Mucosa of stomach (tissue), 1 donor: ENCODE measurements around the gene ZFP91.

ENCODE experiments used
- H3K27me3 ChIP-seq: one replicate; pipeline ENCODE4 v1.7.0; 2013; ENCODE audit warnings: mild to moderate bottlenecking, low read length; ENCODE audit not compliant: control insufficient read depth, insufficient read depth
- H3K36me3 ChIP-seq: one replicate; pipeline ENCODE4 v1.7.0; 2013; ENCODE audit warnings: low read length; ENCODE audit not compliant: control insufficient read depth, insufficient read depth
- H3K4me1 ChIP-seq: one replicate; pipeline ENCODE4 v1.7.0; 2013; ENCODE audit warnings: mild to moderate bottlenecking, low read length; ENCODE audit not compliant: control insufficient read depth, insufficient read depth
- H3K4me3 ChIP-seq: one replicate; pipeline ENCODE4 v1.7.0; 2013; ENCODE audit warnings: low read length
- H3K9ac ChIP-seq: one replicate; pipeline ENCODE4 v1.7.0; 2013; ENCODE audit warnings: mild to moderate bottlenecking, low read length, moderate library complexity
- H3K9me3 ChIP-seq: one replicate; pipeline ENCODE4 v1.7.0; 2013; ENCODE audit warnings: mild to moderate bottlenecking, low read length, moderate library complexity; ENCODE audit not compliant: control insufficient read depth
- donor health status: Pancreatic carcinoma.

Gene ZFP91

DNA sequence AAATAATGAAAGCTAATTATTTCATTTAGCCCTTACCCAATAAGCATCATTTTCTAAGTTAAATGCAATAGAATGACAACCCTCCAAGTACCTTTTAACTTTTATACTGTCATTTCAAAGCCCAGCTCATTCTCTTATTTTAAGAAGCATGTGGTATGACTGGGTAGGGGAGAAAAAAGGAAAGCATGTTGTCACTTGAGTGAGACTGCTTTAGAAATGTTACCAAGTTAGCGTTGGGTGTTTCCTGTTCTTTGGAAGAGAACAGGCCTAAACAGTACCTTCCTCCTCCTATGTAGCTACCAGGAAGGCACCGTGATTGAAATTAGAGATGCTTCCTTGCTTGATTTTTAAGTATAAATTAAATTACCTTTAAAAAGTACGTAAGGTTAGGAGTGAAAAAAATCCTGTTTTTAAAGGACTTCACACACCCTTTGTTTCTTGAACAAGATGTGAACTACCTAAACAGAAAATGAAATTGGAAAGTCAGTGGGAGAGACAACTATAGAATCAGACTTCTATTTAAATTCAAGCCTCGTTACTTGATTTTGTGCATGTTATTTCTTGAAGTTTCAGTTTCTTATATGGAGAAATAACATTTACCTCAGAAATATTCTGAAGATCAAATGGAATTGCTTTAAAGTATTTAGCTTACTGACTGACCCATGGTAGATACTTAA, 42.9 kb downstream of the ZFP91 start:
- Histone ChIP-seq H3K27me3 (no peaks in the 10 kb centered on the region), H3K9ac (no peak overlapping the region), H3K36me3 (peaks cover 11% of the 10 kb centered on the region), H3K9me3 (no peaks in the 10 kb centered on the region), H3K4me1 (no peaks in the 10 kb centered on the region), H3K4me3 (no peak overlapping the region)

DNA sequence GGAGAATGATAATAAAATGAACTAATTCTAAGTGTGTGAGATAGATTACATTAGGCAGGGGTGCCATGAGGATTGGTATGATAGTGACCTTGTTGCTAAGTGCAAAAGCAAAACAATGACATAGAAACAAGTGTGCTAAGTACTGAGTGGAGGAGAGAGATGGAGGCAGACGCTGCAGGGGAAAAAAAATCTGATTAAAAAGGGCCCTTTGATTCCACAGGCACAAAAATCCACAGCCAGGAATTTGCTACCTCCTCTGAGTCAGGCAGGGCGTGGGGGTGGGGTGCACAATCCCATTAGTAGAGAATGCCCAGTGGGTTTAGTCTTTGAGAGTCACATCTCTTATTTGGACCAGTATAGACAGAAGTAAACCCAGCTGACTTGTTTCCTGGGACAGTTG, 43.5 kb downstream of the ZFP91 start, which contains the start of gene CNTF:
TSS of gene CNTF (plus strand) at position 322 of the 400 bp plus-strand sequence. CDS start 88 bp downstream, outside the sequence.
- Histone ChIP-seq H3K9ac (no peak within 1 kb of the TSS), H3K27me3 (no peaks in the 10 kb centered on the region), H3K36me3 (peaks cover 7% of the 10 kb centered on the region), H3K9me3 (no peaks in the 10 kb centered on the region), H3K4me3 (no peak within 1 kb of the TSS), H3K4me1 (no peaks in the 10 kb centered on the region)

DNA sequence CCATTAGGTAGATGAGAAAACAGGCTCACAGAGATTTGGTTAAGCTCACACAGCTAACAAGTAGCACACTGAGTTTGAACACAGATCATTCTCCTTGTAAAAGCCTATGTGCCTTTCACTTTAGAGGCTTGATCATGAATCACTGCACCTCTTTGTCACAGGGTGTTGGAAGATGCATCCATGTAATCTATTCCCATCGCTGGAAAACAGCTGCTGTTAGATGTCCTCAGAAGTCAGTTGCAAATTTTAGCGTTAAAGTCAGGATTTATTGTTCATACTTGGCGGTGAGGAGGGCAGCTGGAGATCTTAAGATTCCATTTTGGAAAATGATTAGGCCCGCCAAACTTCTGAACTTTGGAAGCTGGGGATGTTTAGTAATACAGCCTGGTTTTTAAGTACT, 46.2 kb downstream of the ZFP91 start:
- no peaks in the 10 kb centered on the region for H3K9me3 ChIP-seq
- H3K9ac ChIP-seq, result no peak overlapping the region
- H3K4me3 ChIP-seq, result no peak overlapping the region
- H3K4me1 ChIP-seq, result no peaks in the 10 kb centered on the region
- H3K36me3 ChIP-seq, result peaks cover 6% of the 10 kb centered on the region
- no peaks in the 10 kb centered on the region for H3K27me3 ChIP-seq

DNA sequence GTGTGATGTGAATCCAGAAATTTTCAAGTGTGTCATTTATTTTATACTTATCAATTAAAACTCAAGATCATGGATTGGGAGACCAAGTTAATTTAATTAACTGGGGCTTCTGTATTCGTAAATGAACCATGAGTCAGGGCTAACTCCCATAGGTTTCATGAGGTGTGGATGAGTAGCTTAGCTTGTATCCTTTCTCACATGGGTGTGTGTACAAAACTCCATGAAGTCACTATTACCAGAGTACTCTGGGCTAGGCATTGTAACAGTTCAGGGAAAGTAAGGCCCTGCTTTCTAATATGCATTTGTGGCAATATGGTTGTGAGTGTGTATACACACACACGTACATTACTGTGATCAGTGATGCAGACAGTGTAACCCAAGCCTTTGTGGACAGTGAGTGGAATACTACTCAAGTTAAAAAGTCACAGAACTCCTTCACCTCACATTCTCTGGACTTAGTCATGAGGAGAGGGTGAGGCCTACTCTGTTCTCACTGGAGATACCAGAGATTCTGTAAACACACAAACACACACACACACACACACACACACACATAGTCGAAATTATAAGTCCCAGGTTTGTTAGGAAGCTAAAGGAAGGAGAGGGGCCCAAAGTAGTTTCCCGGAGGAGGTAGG, 47.1 kb downstream of the ZFP91 start:
- no peaks in the 10 kb centered on the region for H3K9me3 ChIP-seq
- no peaks in the 10 kb centered on the region for H3K4me1 ChIP-seq
- no peaks in the 10 kb centered on the region for H3K27me3 ChIP-seq
- no peak overlapping the region for H3K9ac ChIP-seq
- H3K36me3 ChIP-seq, result peaks cover 6% of the 10 kb centered on the region
- H3K4me3 ChIP-seq, result no peak overlapping the region

DNA sequence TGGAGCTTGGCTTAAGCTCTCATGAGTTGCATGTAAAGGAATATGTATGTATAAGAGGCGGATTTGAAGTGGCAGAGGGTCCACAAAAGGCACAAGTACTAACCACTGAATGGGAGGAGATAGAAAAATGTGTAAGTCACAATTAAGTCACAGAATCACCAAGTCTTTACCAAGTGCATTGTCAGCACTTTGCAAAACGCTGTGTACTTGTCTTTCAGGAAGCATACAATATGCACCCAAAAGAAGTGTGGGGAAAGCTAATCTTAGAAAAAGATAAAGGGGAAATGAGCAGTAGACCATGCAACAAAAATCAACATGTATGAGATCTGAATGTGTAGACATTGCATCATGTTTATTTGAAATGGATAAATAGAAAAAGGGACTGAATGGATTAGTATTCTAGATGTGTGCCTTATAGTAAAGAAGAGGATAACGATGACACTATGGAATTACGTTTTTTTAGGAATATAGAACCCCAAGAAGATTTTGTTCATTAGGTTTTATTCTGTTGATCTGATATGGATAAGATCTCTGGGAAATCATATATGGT, 48.1 kb downstream of the ZFP91 start:
- H3K9me3 ChIP-seq, result no peaks in the 10 kb centered on the region
- H3K36me3 ChIP-seq, result peaks cover 6% of the 10 kb centered on the region
- H3K27me3 ChIP-seq, result no peaks in the 10 kb centered on the region
- no peak overlapping the region for H3K9ac ChIP-seq
- H3K4me3 ChIP-seq, result no peak overlapping the region
- no peaks in the 10 kb centered on the region for H3K4me1 ChIP-seq

DNA sequence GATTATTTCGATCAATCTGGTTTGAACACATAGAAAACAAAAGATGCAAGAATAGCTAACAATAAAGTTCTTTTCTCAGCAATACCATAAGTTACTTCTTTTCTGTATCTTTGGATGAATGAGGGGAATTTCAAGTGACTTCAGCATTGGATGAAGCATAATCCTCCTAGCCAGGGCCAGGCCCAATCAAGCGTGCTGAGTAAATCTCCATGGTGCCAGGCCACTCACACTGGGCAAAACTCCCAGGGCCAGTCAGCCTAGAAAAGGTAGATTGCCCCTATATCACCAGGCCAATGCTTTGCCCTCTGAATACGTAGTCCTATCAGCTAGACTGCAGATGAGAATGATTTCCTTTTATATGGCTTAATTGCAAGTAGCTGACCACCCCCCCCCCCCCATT, 49.6 kb downstream of the ZFP91 start:
- Histone ChIP-seq H3K9ac (no peak overlapping the region), H3K36me3 (no peaks in the 10 kb centered on the region), H3K4me1 (no peaks in the 10 kb centered on the region), H3K27me3 (no peaks in the 10 kb centered on the region), H3K9me3 (no peaks in the 10 kb centered on the region), H3K4me3 (no peak overlapping the region)

DNA sequence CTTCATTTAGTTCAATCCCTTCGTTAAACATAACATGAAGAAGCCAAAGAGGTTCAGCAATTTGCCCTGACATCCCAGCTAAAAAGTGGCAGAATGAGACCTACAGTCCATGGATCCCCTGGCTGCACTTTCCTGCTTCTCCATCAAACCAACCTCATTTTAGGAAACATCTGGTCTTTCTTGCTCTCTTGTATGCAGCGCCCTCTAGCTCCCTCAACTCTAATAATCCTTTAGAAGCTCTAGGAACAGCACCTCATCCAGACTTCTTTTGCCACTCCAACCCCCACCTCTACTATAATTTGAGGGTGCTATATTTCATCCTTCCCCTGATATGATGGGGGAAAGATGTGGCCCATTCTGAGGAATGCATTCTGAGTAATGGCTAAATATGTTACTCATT, 51.0 kb downstream of the ZFP91 start:
- H3K4me3 ChIP-seq, result no peak overlapping the region
- no peaks in the 10 kb centered on the region for H3K36me3 ChIP-seq
- no peak overlapping the region for H3K9ac ChIP-seq
- H3K9me3 ChIP-seq, result no peaks in the 10 kb centered on the region
- H3K27me3 ChIP-seq, result no peaks in the 10 kb centered on the region
- H3K4me1 ChIP-seq, result no peaks in the 10 kb centered on the region

DNA sequence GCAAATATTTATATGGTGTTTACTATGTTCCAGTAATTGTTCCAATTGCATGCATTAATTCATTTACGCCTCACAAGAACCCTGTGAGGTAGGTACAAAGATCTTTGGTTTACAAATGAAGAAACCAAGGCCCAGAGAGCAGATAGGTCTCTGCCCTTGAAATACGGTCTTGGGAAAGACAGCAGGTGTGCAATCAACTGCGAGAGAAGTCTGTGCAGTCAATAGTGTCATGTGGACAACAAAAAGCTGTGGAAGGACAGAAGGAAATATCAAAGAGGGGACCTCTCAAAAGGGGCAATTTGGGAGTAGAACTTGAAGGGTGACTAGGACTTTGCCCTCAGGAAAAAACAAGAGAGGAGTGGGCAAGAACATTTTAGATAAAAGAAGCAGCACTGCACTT, 52.5 kb downstream of the ZFP91 start:
- Histone ChIP-seq H3K36me3 (no peaks in the 10 kb centered on the region), H3K27me3 (no peaks in the 10 kb centered on the region), H3K4me1 (no peaks in the 10 kb centered on the region), H3K9ac (no peak overlapping the region), H3K9me3 (no peaks in the 10 kb centered on the region), H3K4me3 (no peak overlapping the region)

DNA sequence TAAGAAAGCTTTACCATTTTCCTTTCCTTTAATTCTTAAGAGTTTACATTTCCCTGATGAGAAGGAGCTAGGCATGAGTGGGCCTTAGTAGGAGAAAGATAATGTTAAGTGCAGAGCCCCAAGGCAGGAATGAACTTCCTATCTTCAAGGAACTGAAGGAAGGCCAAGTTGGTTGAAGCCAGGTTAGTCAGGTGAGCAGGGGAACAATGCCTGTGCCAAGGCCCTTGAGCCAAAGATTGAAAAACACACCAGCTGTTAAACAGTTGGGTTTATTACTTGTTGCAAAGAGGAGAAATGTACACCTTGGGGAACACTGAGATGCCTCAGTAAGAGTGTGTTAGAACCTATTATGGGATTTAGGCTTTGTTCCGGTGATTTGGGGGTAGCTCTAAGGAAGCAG, 53.6 kb downstream of the ZFP91 start:
- Histone ChIP-seq H3K27me3 (no peaks in the 10 kb centered on the region), H3K4me1 (no peaks in the 10 kb centered on the region), H3K9me3 (no peaks in the 10 kb centered on the region), H3K4me3 (no peak overlapping the region), H3K9ac (no peak overlapping the region), H3K36me3 (no peaks in the 10 kb centered on the region)

DNA sequence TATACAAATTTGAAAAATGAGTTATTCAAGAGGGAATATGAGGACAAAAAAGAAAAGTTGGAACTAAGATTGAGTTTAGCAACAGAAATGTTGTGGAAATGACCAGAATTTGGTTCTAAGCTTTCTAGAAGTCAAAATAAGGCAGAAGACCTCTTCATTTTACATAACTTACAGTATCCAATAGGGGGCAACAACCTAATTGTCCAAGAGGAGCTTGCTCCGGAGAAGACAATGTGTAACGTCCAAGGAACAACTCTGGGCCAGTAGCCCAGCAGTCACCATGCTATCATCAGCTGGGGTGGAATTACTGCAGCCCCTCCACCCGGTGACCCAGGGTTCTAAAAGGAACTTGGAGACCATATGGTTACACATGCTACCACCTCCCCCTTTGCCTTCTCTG, 57.7 kb downstream of the ZFP91 start:
- Histone ChIP-seq H3K27me3 (no peaks in the 10 kb centered on the region), H3K9ac (no peak overlapping the region), H3K4me1 (no peaks in the 10 kb centered on the region), H3K4me3 (no peak overlapping the region), H3K9me3 (no peaks in the 10 kb centered on the region), H3K36me3 (no peaks in the 10 kb centered on the region)

DNA sequence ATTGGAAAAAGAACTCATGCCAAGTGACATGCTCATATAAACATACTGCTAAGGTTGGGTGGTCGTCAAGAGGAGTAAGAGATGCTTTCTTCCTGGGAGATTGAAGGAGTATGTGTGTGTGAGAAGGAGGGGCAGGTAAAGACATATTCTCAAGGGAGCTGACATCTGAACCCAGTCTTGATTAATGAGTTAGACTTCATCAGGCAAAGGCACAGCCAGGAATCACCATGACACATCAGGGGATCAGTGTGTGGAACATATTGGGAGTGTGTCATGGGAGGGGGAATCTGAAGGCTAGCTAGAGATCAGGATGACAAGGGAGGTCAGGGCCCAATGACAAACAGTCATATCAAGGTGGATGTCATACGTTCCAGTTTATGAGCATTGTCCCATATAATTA, 58.5 kb downstream of the ZFP91 start:
- H3K9me3 ChIP-seq, result no peaks in the 10 kb centered on the region
- H3K4me3 ChIP-seq, result no peak overlapping the region
- no peaks in the 10 kb centered on the region for H3K4me1 ChIP-seq
- no peaks in the 10 kb centered on the region for H3K36me3 ChIP-seq
- no peaks in the 10 kb centered on the region for H3K27me3 ChIP-seq
- no peak overlapping the region for H3K9ac ChIP-seq

DNA sequence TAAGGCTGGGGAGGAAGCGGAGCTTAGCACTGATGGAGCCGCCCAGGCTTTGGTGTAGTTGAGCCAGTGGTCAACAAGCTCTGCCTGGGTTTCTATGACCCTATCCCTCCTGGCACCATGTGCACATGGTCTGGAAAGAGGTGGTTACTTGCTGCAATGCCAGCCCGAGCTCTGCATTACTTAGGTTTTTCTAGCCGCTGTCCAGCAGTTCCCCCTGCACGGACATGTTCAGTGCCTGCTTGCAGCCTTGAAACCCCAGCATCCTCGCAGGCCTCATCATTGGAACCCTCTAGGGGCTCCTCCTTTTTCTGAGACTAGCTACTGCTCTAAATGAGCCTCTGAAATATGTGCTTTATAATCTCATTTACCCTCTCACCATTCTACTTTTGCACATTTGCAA, 60.2 kb downstream of the ZFP91 start:
- no peak overlapping the region for H3K9ac ChIP-seq
- H3K36me3 ChIP-seq, result no peaks in the 10 kb centered on the region
- H3K4me1 ChIP-seq, result no peaks in the 10 kb centered on the region
- H3K4me3 ChIP-seq, result no peak overlapping the region
- no peaks in the 10 kb centered on the region for H3K27me3 ChIP-seq
- no peaks in the 10 kb centered on the region for H3K9me3 ChIP-seq
